H4 (cell line): ENCODE results near the gene CKMT1B. TPM values are rescaled to one million over a fixed set of nuclear protein-coding genes. Genes with fewer than 3 reads are reported as not detected.
"Not testable (repeated sequence)": the region's sequence is repeated elsewhere in the genome, so short reads cannot be mapped to it uniquely, and the experiment has no call there.

Experiments
- DNase-seq: peaks from one replicate; pipeline ENCODE4 v3.0.0-alpha.2; 2015; ENCODE audit warnings: low spot score
- total RNA-seq: library from RNA; depleted of rRNA; stranded (reverse); fragments of >200 nt; shearing (Covaris generic); gene quantifications from 2 replicates; pipeline ENCODE4 v1.2.3, GENCODE V29; 2014; rRNA removed

Gene CKMT1B
- total RNA-seq, 1 experiment from 2014 or later, result 0.95 TPM

DNA sequence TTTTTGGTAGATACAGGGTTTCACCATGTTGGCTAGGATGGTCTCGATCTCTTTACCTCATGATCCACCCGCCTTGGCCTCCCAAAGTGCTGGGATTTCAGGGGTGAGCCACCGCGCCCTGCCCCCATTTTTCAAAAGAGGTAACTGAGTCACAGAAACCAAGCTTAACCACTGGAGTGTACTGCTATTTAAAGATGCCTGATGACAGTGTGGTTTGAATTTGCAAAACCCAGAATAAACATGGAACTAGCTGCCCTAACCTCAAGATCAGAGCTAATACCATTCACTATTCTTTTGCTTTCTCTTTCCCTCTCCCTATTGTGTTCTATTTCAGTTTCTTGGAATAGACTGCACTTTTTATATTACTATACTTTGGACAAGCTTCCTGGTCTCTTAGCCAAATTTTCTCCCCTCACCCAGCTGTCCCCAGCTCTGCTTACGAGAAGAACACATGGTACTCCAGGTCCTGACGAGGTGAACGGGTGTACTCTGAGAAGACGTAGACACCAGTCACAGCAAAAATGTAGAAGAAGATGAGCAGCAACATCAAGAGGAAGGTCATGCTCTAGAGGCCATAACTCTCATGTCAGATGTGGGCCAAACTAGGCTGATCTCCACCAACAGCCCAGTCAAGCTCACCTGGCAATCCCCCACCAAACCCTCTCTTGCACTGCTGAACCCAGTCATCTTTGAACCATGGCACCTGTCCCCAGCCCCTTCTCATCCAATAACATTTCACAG lies 44.8 kb downstream of the CKMT1B start:
- DNase-seq, result not testable (repeated sequence)

Other genes starting within 250 kb of the CKMT1B start
- 9.2 and 14.5 TPM in 2 replicates for gene ZSCAN29, start 223.0 kb upstream of the CKMT1B start, total RNA-seq
- gene TUBGCP4, start 222.9 kb upstream of the CKMT1B start, total RNA-seq, result 12.4 and 19.0 TPM in 2 replicates
- 32.4 and 32.7 TPM in 2 replicates for gene TP53BP1, start 100.9 kb upstream of the CKMT1B start, total RNA-seq
- gene MAP1A, start 76.4 kb upstream of the CKMT1B start, total RNA-seq, result 32.9 and 40.6 TPM in 2 replicates
- 6.0 and 7.7 TPM in 2 replicates for gene PPIP5K1, start 3.8 kb upstream of the CKMT1B start, total RNA-seq
- gene STRC, start 24.8 kb downstream of the CKMT1B start, total RNA-seq, result 0.08 TPM in 1 of 2 replicates, not detected in the other
- gene CATSPER2, start 54.8 kb downstream of the CKMT1B start, total RNA-seq, result not detected in 2 replicates
- 0.10 and 1.1 TPM in 2 replicates for gene CKMT1A, start 99.8 kb downstream of the CKMT1B start, total RNA-seq
- gene PDIA3, start 152.4 kb downstream of the CKMT1B start, total RNA-seq, result 187 and 259 TPM in 2 replicates
- gene ELL3, start 182.9 kb downstream of the CKMT1B start, total RNA-seq, result 1.3 and 2.2 TPM in 2 replicates
- gene SERF2, start 198.3 kb downstream of the CKMT1B start, total RNA-seq, result 979 and 1,093 TPM in 2 replicates
- gene SERINC4, start 206.2 kb downstream of the CKMT1B start, total RNA-seq, result not detected in 2 replicates
- gene HYPK, start 206.6 kb downstream of the CKMT1B start, total RNA-seq, result 5.5 and 6.5 TPM in 2 replicates
- 37.9 and 42.2 TPM in 2 replicates for gene MFAP1, start 230.7 kb downstream of the CKMT1B start, total RNA-seq
- 41.4 and 43.3 TPM in 2 replicates for gene WDR76, start 233.0 kb downstream of the CKMT1B start, total RNA-seq